Progenitor cell of endocrine pancreas (in vitro differentiated cells): Measurements from ENCODE around the gene CYREN. TPM values are rescaled to one million over a fixed set of nuclear protein-coding genes. Genes with fewer than 3 reads are reported as not detected.
A peak's percentile ranks its signal among the peaks of the same experiment; 100 is the strongest.

Experiments used
- DNase-seq: peaks from one replicate; pipeline ENCODE4 v3.0.0; 2021; ENCODE audit warnings: low spot score; ENCODE audit not compliant: unreplicated experiment
- H3K27ac Mint-ChIP-seq: 2 replicates; pipeline ENCODE4 v1.8.0; 2021; ENCODE audit warnings: mild to moderate bottlenecking, moderate library complexity, mixed read lengths
- H3K27me3 Mint-ChIP-seq: 2 replicates; pipeline ENCODE4 v1.8.0; 2021; ENCODE audit warnings: mixed read lengths
- H3K36me3 Mint-ChIP-seq: 2 replicates; pipeline ENCODE4 v1.8.0; 2022; ENCODE audit warnings: mixed read lengths; ENCODE audit not compliant: insufficient read depth
- H3K4me1 Mint-ChIP-seq: 2 replicates; pipeline ENCODE4 v1.8.0; 2021; ENCODE audit warnings: low read depth, mixed read lengths
- H3K4me3 Mint-ChIP-seq: 2 replicates; pipeline ENCODE4 v1.8.0; 2021; ENCODE audit warnings: low read depth, mild to moderate bottlenecking, moderate library complexity, mixed read lengths
- H3K9me3 Mint-ChIP-seq: 2 replicates; pipeline ENCODE4 v1.8.0; 2021; ENCODE audit warnings: low read depth, mixed read lengths
- total RNA-seq: library from RNA; stranded (reverse); gene quantifications from 2 replicates; pipeline ENCODE4 v1.2.1, GENCODE V29; 2021
- TF ChIP-seq, protein P1 (sequence below): fragments of 200-600 bp; sonication (generic); IDR thresholded peaks from one replicate; pipeline ENCODE4 v1.5.0; 2021; ENCODE audit warnings: antibody characterized with exemption, mild to moderate bottlenecking; ENCODE audit not compliant: unreplicated experiment

The CYREN gene
- total RNA-seq, 1 donor from 2014 or later: 73.8 TPM

DNA sequence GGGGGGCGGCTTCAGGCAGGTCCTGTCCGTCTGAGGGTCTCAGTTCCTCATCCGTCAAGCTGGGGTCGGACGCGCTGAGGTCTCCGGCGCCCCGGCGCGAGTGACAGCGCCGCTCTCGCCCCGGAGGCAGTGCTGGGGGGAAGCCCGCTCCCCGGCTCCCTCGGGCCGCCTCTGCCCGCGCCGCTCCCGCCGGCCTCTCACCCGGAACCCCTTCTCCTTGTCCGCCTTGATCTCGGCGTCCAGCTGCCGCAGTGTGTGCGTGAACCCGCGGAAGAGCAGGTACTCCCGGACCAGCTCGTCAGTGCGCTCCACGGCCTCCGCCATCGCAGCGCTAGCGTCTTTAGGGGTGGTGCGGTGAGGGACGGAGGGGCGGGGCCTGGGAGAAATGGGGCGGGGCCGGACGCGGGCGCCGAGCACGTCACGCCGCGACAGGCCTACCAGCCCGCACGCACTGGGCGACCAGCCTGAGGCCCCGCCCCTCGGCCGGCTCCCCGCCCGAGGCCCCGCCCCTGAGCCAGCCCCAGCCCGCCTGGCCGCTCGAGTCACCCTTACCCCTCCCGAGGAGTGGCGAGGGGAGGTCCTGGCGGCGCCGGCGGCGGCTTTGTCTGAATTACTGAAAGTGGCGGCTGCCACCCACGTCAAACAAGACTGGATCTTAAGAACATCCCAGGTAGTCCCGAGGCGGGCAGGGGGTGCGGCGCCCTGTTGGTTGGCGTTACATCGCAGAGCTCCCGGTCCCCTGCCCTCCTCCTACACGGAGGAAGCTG is 40.9 kb upstream of the CYREN start, which contains the start of gene WDR91:
Gene WDR91, minus strand, starts transcription at position 348 of the 767 bp plus-strand sequence. Its CDS starts 24 bp downstream, at position 324.
- DNase-seq: peak; percentile 98
- H3K27me3 Mint-ChIP-seq: no peaks in the 10 kb centered on the region
- peaks cover 25% of the 10 kb centered on the region for H3K4me1 Mint-ChIP-seq
- H3K27ac Mint-ChIP-seq: peak within 1 kb of the TSS; percentile 97
- no peaks in the 10 kb centered on the region for H3K9me3 Mint-ChIP-seq
- peak within 1 kb of the TSS; percentile 95 for H3K4me3 Mint-ChIP-seq
- H3K36me3 Mint-ChIP-seq: no peaks in the 10 kb centered on the region
- TF ChIP-seq, protein P1, sequence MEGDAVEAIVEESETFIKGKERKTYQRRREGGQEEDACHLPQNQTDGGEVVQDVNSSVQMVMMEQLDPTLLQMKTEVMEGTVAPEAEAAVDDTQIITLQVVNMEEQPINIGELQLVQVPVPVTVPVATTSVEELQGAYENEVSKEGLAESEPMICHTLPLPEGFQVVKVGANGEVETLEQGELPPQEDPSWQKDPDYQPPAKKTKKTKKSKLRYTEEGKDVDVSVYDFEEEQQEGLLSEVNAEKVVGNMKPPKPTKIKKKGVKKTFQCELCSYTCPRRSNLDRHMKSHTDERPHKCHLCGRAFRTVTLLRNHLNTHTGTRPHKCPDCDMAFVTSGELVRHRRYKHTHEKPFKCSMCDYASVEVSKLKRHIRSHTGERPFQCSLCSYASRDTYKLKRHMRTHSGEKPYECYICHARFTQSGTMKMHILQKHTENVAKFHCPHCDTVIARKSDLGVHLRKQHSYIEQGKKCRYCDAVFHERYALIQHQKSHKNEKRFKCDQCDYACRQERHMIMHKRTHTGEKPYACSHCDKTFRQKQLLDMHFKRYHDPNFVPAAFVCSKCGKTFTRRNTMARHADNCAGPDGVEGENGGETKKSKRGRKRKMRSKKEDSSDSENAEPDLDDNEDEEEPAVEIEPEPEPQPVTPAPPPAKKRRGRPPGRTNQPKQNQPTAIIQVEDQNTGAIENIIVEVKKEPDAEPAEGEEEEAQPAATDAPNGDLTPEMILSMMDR: no peak

DNA sequence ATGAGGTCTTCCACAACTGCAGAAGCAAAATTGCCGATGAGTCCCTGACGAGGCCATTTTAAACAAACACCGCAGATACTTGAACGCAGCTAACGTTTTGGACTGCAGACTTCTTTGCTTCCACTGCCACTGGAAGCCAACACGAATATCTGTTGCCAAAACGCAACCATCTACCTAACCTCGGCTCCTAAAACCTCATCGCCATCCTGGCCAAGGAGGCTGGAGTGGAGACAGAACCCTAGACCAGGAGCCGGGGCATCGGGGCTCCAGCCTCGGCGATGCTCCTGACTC is 40.3 kb upstream of the CYREN start:
- Mint-ChIP-seq H3K36me3 (no peaks in the 10 kb centered on the region), H3K27me3 (no peaks in the 10 kb centered on the region), H3K4me1 (peaks cover 23% of the 10 kb centered on the region), H3K9me3 (no peaks in the 10 kb centered on the region), H3K4me3 (peak overlapping the region; percentile 95), H3K27ac (no peak overlapping the region)
- no peak for DNase-seq
- TF ChIP-seq, protein P1: no peak

DNA sequence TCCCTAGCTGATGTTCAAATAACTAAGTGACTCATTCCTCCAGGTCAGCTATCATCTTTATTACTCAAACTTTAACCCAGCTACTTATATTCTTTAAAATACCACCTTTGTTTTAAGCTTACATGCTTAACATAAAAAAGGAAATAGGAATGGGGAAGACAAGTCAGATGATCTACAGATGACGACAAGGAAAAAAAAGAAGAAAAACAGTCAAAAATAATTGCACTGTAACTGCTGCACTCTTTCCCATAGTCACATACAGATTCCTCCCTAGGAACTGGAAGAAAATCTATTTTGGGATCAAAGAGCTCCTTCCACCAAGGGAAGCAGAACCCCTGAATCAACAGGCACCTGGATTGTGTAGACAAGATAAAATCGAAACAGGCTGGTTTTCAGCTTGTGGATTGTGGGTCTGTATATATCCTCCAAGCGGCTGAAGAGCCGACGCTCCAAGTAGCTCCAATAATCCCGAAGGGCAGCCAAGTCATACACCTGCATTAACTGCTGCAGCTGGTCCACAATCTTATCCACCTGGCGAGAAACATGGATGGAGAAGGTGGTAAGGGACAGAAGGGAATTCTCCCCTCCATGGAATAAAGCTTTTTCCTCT is 38.8 kb upstream of the CYREN start:
- Mint-ChIP-seq H3K4me1 (peaks cover 23% of the 10 kb centered on the region), H3K36me3 (peaks cover 3% of the 10 kb centered on the region), H3K4me3 (no peak overlapping the region), H3K9me3 (no peaks in the 10 kb centered on the region), H3K27me3 (no peaks in the 10 kb centered on the region), H3K27ac (no peak overlapping the region)
- TF ChIP-seq, protein P1: no peak
- DNase-seq: no peak

DNA sequence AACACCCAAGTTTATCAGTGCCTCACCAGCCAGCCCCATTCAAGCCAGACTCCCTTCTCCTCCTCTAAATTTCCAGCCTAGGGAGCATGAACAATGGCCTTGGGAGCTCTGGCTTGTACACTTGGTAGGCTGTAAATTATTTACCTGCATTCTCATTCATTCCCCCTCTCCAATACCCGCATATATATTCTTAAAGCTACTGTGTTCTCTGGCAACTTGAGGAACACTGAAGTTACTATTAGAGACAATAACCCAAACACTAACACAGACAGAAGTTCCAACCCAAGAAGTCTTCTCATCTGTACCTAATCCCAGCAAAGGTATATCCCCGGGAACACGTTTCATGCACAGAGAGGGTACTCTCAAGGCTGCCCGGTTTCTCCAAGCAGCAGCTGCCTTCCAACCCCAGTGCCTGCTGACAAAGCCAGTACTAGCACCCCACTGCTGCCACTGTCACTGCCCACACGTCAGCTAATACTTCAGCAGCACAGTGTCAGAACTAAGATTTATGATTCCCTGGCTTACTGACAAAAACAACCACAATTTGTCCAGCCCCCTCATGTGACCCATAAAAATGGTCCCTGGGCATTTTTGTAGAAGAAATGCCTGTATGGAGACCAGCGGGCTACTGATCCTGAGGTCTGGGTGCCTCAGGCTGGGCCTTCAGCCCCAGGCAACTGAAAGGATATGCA is 37.7 kb upstream of the CYREN start:
- no peak for DNase-seq
- TF ChIP-seq, protein P1: no peak
- Mint-ChIP-seq H3K36me3 (peaks cover 9% of the 10 kb centered on the region), H3K4me3 (no peak overlapping the region), H3K4me1 (peaks cover 19% of the 10 kb centered on the region), H3K27ac (peak overlapping the region; percentile 16), H3K9me3 (no peaks in the 10 kb centered on the region), H3K27me3 (no peaks in the 10 kb centered on the region)

DNA sequence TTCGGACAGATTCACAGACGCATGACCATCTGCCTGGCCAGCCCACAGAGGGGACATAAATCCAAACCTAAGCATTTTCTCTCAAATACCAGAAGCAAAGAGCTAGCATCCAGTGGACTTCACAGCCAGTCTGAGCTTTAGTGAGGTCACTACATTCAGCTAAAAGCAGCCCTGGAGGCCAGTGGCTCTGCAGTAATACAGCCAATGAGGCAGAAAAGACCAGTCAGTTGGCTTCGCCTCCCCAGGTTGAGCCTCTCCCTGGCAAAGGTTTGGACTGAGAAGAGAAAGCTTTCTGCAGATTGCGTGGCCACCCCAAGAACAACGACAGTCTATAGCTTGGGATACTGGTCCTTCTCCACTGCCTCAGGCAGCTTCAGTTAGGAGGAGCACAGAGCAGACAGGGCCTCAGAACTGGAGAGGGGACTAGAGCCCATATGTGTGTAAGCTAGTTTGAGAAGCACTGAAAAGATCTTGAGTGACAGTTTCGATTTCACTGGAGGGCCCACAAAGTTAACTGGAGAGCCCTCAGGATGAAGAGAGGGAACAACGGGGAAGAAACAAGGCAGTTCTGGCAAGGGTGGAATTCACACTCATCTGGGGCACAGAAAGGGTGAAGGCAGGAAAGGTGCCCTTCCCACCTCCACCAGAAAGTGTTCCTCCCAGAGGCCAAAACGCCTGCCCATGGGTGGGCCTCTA is 37.0 kb upstream of the CYREN start:
- peak overlapping the region; percentile 30 for H3K27ac Mint-ChIP-seq
- no peaks in the 10 kb centered on the region for H3K27me3 Mint-ChIP-seq
- peaks cover 19% of the 10 kb centered on the region for H3K4me1 Mint-ChIP-seq
- no peak for DNase-seq
- H3K9me3 Mint-ChIP-seq: no peaks in the 10 kb centered on the region
- peaks cover 9% of the 10 kb centered on the region for H3K36me3 Mint-ChIP-seq
- TF ChIP-seq, protein P1: no peak
- H3K4me3 Mint-ChIP-seq: no peak overlapping the region
